Measurements from ENCODE around the gene CNGA3.

Gene CNGA3

DNA sequence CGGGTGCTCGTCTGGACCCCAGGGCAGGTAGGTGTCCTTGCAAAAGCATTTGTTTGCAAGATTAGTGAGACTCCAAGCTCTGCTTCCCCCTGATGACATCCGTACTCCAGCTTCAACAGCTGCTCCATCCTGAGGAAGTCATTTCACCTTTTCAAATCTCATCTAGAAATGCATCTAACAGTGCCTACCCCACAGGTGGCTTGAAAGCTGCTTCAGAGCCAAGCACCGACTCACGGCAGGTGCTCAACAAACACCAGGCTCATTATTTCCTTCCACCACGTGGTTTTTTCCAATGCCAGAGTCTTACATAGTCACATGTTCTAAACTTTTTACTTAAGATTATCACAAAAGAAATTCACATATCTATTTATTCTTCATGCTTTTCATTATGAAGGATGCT is 31.9 kb downstream of the CNGA3 start:
- no peak for DNase-seq (ENCODE audit: low read depth)

DNA sequence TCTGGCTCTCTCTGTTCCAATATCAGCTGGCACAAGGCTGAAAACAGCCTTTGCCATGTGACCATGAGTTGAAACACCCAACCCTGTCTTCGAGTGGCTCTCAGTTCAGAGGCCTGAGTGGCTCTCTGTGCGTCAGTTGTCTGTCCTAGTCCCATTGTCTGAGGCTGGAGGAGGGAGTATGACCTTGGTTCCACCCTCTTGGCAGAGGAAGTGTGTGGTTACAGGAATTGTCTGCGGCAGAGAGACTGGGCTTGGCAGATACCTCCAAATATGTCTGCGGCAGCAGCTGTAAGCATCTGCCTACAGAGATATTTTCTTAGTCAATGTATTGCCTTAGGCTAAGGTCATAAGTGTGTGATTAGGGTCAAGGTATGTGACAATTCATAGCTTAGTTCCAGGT is 32.6 kb downstream of the CNGA3 start:
- DNase-seq (ENCODE audit: low read depth): no peak

DNA sequence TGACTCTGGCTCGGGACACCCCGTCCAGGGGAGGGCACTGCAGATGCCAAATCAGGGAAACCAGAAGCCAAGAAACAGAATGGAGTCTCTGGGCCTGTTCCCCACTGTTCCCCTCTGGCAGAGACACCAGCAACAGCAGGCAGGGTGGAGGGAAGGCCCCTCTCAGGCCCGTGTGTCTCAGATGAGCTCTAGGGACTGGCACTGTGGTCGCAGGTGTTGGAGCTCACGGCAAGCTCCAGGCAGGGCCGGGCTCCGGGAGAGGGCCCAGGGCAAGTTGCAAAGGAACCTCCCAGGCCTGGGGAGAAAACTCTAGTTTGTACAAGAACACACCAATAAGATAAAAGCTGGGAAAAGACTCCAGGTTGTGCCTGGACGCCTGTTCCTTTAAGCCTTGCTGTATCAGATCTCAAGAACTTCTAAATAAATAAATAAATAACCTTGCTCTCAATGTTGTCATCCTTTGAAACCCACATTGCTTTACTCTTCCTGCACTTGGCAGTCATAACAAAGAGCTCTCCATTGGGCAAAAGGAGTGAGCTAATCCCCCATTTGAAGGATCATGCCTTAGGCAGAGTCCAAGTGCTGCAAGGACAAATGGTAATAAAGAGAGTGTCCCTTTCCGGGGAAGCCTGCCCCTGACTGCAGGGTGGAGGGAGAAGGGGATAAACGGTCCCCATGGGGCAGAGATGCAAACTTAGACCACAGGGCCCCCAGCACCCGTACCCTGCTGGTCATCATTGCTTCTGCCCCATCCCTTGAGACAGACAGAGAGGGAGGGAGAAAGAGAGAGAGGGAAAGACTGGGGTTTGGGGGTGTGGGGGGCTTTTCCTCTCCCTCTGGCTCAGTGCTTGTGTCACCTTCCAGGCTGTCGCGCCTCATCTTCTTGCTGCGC is 33.3 kb downstream of the CNGA3 start:
- no peak for DNase-seq (ENCODE audit: low read depth)

DNA sequence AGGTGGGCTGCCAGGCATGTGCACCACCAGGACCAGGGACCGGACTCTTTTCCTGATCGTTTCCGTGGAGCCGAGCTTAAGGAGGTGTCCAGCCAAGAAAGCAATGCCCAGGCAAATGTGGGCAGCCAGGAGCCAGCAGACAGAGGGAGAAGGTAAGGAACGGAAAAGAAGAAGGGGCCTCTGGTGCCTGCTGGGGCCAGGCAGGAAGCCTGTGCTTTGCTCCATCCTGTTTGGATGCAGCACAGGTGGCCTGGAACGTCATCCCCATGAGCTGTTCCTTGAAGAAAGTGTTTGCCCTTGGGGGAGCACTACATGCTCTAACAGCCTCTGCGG is 33.9 kb downstream of the CNGA3 start:
- no peak for DNase-seq (ENCODE audit: low read depth)

DNA sequence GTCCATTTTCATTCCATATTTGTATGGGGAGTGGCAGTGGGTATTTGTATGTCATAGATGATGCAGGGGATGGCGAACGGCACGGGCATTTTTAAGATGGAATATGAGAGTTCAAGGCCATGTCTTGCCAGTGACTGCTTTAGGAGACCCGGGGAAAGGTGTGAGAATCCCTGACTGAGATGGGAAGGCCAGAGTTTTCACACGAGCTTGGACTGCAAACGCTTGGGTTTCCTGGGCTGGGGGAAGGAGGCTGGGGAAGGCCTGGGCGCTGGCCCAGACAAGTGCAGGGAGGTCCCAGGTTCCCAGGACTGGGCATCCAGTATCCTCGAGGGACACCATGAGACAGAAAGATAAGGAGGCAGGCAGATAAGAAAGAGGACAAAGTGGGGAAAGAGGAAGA is 35.2 kb downstream of the CNGA3 start:
- DNase-seq (ENCODE audit: low read depth): no peak

DNA sequence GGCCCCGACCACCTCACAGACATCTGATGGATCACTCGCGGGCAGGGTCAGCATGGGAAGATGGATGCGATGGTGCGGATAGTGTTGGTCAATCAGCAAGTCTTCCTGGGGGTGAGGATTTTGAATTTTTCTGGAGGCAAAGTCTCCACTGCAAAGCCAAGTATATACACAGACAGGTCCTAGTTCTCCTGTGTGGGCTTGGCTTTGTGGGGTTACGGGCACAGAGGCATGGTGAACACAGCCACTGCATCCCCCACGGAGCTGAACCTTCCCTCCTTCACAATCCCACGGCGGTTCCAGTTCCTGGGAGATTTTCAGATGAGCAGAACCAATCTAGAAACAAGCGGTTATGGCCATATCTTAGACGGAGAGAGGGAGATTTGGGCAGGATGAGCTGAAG is 35.8 kb downstream of the CNGA3 start:
- DNase-seq (ENCODE audit: low read depth): no peak

DNA sequence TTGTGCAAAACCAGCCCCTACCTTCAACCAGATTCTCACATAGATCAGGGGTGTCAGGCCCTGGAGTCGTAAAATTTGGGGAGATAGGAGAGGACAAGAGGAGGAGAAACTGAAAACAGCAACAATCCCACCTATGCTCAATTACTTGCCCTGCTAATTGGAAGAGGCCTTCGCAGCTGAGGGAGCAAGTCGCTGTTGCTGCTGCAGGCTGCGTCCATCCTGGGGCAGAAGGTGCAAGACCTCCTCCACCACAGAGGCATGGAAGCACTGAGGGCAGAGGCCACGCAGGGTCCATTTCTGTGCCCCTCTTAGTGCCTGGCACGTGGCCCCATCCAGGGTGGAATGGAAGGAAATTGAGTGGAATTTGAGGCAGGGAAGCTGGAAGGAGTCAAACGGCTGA is 36.5 kb downstream of the CNGA3 start:
- DNase-seq (ENCODE audit: low read depth): no peak

DNA sequence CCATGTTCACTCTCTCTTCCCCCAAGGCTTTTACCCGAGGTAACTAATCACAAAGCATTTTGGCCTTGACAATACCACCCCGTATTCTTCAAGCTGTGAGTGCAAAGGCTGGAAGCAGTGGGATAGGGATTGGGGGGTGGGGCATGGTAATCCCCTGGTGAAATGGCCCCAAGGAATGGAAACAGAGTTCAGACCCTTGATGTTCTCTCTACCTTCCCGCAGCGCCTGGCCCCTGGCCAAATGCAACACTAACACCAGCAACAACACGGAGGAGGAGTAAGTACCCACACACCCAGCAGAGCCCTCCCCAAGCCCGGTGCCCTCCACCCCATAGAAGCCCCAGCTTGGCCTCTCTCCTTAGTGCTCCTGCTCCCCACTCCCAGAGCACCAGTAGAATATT is 36.9 kb downstream of the CNGA3 start:
- DNase-seq (ENCODE audit: low read depth): no peak

DNA sequence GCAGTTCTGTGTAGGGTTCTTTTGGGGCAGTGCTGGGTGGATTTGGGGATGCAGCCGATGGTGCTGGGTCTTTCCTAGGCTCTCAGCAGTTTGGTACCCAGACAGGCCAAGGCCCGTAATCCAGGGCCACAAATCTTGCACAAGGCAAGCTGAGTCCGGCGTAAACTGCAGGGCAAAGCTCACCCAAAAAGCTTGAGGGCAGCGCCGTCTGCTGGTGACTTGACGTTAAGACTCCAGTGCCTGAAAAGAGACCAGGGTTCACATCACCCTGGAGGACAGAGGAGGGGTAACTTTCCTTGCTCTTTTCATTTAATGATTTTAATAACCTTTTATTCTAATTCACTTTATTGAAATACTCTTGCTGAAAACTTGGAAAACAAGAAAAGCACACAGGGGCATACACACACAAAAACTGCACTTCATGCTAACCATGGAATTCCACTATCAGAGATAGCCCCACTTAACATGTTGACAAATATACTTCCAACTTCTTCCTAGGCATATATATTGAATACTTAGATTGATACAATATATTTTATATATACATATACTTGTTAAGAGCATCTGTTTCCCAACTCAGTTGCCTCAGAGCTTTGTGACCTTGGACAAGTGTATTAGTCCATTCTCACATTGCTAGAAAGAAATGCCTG is 38.9 kb downstream of the CNGA3 start:
- DNase-seq (ENCODE audit: low read depth): peak; percentile 26

DNA sequence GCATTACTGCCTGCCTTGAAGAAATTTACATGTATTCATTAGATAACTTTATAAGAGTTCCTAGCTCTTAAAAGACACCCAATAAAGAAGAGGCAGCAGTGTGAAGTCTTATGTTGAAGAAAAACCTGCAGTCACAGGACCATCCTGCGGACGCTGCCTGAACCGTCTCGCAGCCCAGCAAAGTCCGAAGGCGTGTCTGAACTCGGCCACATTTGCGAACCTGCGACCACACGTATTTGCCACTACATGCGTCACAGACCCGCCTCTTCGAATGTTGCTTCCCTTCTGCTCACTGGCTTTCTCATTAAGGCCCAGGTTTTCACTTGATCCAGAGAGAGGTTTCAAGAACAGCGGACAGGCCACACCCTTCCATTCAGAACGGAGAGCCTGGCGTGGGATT is 41.2 kb downstream of the CNGA3 start:
- DNase-seq (ENCODE audit: low read depth): no peak

DNA sequence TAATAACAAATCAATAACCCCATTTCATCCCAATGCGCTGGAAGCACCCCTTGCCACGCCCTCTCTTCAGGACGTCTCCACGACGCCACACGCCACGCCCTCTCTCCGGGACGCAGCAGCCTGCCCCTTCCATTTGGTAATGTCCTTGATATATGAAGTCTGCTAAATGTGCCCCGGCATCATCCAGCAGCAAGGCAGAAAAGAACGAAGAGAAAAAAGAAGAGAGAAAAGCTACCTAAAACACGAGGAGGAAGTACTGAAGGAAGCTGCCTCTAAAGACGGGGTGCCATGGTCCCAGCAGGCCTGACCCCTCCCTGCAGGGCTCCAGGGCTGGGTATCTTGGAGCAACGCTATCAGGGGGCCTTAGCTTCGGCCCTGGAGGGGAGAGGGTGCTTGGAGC is 41.8 kb downstream of the CNGA3 start:
- no peak for DNase-seq (ENCODE audit: low read depth)

DNA sequence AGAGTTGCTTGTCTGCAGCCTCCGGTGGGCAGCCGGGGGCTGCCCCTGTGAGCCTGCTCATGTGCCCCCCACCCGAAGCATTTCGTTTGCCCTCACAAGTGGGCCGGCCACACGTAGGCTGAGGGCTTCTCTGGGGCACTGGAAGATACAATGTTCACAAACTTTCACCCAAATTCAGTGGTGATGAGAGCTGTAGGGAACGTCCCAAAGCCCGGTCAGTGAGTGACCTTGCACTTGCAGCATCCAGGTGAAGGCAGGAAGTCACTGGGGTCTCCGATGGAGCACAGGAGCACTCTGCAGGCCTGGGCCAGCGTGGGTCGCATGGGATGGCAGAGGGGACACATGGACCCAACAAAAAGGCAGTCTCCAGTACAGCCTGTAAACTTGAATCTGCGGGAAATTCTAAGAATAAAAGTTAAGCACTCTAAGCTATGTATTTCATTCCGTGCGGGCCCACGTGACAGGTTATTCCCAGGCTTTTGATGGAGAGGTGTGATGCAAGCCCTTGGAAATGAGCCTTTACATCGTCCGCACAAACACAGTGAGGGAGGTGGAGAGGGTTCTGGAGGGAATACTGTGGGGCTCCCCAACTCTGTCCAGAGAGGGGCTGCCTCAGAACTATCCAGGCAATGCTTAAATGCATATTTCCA is 42.5 kb downstream of the CNGA3 start:
- no peak for DNase-seq (ENCODE audit: low read depth)

DNA sequence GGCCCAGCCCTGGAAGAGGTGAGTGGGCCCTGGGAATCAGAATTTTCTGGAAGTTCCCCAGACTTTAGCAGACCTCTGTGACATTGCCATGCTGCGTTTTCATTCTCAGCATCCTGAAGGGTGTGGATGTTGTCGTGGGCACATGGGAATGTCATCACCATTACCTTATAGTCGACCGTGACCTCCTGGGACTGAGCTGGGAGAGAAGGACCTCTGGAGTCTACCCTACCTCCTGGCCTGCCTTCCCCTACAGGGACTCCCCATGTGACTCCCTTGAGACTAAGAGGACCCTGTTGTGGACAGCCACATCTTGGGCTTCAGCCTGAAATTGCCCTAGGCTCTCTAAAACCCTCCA is 43.0 kb downstream of the CNGA3 start:
- DNase-seq (ENCODE audit: low read depth): no peak

DNA sequence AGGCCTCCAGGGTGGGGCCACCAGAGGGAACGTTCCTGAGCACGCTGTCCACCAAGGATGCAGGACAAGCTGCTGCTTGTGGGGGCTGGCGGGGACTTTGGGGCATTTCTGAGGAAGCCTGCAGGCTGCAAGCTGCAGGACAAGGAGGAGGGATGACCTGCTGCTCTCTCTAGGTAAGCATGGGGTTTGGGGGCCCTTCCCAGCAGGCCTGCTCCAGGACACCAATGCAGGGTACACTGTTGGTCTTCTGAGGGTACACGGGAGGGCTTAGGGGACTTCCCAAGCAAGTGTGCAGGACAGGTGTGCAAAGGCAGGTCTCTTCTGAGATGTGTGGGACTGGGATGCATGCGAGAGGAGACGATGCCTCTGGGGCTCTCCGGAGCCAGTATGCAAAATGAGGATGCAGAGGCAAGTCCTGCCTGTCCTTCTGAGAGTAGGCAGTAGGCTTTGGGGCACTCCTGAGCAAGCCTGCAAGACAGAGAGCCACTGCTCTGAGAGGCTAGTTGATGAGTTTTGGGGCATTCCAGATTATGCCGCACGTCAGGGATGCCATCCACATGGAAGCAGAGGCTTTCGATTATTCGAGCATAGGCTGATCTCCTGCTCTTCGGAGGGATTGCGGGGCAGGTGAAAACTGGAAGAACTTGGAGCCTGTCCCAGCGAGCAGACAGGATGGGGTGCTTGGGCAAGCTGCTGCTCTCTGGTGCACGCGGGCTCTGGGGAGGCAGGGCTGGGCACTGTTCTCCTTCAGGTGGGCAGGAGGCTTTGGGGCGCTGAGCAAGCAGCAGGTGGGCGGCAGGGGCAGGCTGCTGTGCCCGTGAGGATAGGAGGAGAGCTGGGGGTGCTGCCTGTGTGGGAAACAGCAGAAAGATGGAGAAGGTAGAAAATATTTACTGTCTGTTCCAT is 44.6 kb downstream of the CNGA3 start:
- no peak for DNase-seq (ENCODE audit: low read depth)

DNA sequence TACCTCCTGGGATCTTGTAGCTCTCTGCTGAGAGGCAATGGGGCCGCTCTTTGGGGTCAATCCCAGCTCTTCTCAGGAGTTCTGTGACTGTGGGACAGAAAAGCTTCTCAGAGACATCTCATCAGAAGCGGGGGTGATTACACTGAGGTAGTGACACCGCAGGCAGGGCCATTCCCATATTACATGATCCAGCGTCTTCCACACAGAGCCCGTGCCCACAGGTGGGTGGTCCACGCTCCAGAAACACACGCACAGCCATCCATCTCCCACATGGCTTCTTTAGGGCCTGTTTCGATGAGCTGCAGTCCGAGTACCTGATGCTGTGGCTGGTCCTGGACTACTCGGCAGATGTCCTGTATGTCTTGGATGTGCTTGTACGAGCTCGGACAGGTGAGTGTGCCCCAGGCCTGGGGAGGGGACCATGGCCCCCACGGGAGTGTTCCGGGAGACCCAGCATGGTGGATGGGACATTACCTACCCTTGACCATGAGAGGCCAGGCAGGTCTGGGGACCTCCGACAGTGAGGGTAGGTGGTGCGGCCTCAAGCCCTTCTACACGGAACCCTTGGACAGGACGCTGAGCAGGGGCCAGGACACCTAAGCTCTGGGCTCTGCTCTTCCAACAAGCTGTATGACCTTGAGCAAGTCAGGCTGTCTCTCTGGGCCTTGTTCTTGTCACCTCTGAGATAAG is 45.5 kb downstream of the CNGA3 start:
- DNase-seq (ENCODE audit: low read depth): no peak

DNA sequence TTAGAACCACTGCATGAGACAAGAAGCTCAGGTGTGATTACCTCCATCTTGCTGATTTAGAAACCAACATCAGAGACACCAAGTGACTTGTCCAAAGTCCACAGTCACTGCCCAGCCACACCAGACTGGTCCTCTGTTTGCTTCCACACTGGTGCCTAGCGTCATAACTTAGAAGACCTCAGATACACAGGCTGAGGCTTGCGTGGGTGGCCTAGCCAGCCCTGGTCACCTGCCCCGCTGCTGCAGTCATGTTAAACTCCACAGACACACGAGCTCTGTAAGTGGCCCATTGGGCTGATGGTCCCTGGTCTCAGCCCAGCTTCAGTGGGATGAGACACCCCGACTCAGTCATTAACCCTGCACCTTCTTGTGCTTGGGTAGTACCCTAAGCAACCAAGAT is 47.1 kb downstream of the CNGA3 start:
- no peak for DNase-seq (ENCODE audit: low read depth)

DNA sequence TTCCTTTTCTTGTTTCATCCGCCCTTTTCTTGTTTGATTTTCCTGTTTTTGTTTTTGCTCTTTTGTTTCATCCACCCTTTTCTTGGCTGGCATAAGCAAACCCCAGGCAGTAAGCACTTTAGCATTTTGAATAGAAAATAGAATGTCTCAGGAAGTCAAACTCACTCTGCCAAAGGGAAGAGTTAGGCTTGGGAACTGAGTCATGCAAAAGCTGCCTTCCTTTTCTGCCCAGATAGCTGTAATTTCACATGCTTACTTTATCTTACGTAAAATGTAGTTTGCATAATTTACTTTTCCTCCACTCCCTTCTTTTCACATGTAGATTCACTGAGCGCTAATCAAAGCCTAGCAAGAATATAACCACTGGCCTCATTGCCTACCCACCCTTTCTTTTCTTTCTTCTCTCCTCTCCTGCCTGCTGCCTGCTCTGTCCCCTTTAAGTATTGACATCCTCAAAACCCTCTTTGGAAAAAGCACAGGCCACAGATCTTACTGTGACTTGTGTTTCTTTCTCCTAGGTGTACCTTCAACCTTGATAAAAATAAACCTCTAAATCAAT is 48.4 kb downstream of the CNGA3 start:
- DNase-seq (ENCODE audit: low read depth): no peak

DNA sequence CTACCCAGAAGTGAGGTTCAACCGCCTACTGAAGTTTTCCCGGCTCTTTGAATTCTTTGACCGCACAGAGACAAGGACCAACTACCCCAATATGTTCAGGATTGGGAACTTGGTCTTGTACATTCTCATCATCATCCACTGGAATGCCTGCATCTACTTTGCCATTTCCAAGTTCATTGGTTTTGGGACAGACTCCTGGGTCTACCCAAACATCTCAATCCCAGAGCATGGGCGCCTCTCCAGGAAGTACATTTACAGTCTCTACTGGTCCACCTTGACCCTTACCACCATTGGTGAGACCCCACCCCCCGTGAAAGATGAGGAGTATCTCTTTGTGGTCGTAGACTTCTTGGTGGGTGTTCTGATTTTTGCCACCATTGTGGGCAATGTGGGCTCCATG is 49.7 kb downstream of the CNGA3 start:
- DNase-seq (ENCODE audit: low read depth): no peak

DNA sequence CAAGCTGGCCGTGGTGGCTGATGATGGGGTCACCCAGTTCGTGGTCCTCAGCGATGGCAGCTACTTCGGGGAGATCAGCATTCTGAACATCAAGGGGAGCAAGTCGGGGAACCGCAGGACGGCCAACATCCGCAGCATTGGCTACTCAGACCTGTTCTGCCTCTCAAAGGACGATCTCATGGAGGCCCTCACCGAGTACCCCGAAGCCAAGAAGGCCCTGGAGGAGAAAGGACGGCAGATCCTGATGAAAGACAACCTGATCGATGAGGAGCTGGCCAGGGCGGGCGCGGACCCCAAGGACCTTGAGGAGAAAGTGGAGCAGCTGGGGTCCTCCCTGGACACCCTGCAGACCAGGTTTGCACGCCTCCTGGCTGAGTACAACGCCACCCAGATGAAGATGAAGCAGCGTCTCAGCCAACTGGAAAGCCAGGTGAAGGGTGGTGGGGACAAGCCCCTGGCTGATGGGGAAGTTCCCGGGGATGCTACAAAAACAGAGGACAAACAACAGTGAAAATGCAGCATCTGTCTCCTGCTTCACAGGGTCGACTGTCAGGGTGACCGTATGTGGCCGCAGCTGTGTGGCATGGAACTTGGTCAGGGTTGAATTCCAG is 50.6 kb downstream of the CNGA3 start:
- no peak for DNase-seq (ENCODE audit: low read depth)

DNA sequence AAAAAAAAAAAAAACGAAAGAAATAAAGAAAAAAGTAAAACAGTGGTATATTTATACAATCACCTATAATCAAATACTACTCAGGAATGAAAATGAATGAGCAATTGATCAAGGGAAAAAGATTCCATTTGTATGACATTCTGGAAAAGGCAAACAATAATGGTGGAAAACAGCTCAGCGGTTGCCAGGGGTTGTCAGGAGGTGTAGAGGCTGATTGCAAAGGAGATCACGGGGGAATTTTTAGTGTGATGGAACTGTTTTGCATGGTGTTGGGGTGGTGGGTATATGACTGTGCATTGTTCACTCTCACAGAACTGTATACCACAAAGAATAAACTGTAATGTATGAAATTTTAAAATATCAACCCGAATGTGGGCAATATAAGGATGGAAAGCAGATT is 52.9 kb downstream of the CNGA3 start:
- no peak for DNase-seq (ENCODE audit: low read depth)

DNA sequence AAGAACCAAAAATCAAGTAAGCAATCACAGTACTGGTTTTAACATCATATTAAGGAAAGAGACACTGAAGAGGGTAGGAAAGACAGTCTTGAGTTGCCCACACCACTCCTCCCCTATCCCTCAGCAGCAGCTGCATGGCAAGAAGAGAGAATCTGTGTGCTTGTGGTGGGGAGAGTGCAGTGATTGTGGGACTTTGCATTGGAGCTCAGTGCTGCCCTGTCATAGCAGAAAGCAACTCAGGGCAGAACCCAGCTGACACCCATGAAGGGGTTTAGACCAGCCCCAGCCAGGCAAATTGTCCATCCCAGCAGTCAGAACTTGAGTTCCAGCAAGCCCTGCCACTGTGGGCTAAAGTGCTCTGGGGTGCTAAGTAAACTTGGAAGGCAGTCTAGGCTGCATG is 57.6 kb downstream of the CNGA3 start:
- DNase-seq (ENCODE audit: low read depth): no peak
